ENCODE data around the gene ZC3H12C.
"Not testable (repeated sequence)": the region's sequence is repeated elsewhere in the genome, so short reads cannot be mapped to it uniquely, and the experiment has no call there.

Gene ZC3H12C

GRCh38 chr11:110208678-110209312 is 115.6 kb downstream of the ZC3H12C start:
- DNase-seq, result not testable (repeated sequence)

GRCh38 chr11:110209313-110209694 is 116.1 kb downstream of the ZC3H12C start:
- not testable (repeated sequence) for DNase-seq

- no peak for DNase-seq
These were observed 124.2 kb downstream of the ZC3H12C start for GRCh38 chr11:110217223-110217877.

- no peak for DNase-seq
These were observed 124.7 kb downstream of the ZC3H12C start for GRCh38 chr11:110217936-110218335.

- DNase-seq, result no peak
These were observed 126.0 kb downstream of the ZC3H12C start for GRCh38 chr11:110219006-110219785.
